ENCODE data around the gene TANGO6. TPM values are rescaled to one million over a fixed set of nuclear protein-coding genes. Genes with fewer than 3 reads are reported as not detected.
A peak's percentile ranks its signal among the peaks of the same experiment; 100 is the strongest.

TANGO6 gene
- total RNA-seq, 2 experiments from 2014 or later = 21.4 to 23.6 TPM

- H3K4me3 Mint-ChIP-seq = no peak overlapping the region
- ChIA-PET CTCF (no interaction called here), POLR2A (no interaction called here)
- H3K9me3 Mint-ChIP-seq (ENCODE audit: insufficient read depth) = no peaks in the 10 kb centered on the region
- no peak for ATAC-seq
- no peaks in the 10 kb centered on the region for H3K4me1 Mint-ChIP-seq (ENCODE audit: low read depth)
- H3K36me3 Mint-ChIP-seq (ENCODE audit: low read depth) = peaks cover 11% of the 10 kb centered on the region
- no peak overlapping the region for H3K27ac Mint-ChIP-seq
- DNase-seq = no peak
- H3K27me3 Mint-ChIP-seq (ENCODE audit: low read depth) = no peaks in the 10 kb centered on the region
Observed at GRCh38 chr16:68921637-68922036, 78.3 kb downstream of the TANGO6 start.

GRCh38 chr16:68923116-68923515 lies 79.8 kb downstream of the TANGO6 start:
- no peaks in the 10 kb centered on the region for H3K27me3 Mint-ChIP-seq (ENCODE audit: low read depth)
- H3K4me3 Mint-ChIP-seq = no peak overlapping the region
- peaks cover 21% of the 10 kb centered on the region for H3K36me3 Mint-ChIP-seq (ENCODE audit: low read depth)
- ChIA-PET POLR2A (no interaction called here), CTCF (no interaction called here)
- no peak for DNase-seq
- H3K27ac Mint-ChIP-seq = no peak overlapping the region
- no peaks in the 10 kb centered on the region for H3K9me3 Mint-ChIP-seq (ENCODE audit: insufficient read depth)
- no peak for ATAC-seq
- no peaks in the 10 kb centered on the region for H3K4me1 Mint-ChIP-seq (ENCODE audit: low read depth)

- CTCF ChIA-PET = no interaction called here
- no peaks in the 10 kb centered on the region for H3K27me3 Mint-ChIP-seq (ENCODE audit: low read depth)
- no peak for DNase-seq
- H3K4me3 Mint-ChIP-seq = no peak overlapping the region
- no peak for ATAC-seq
- H3K36me3 Mint-ChIP-seq (ENCODE audit: low read depth) = peaks cover 25% of the 10 kb centered on the region
- no peaks in the 10 kb centered on the region for H3K4me1 Mint-ChIP-seq (ENCODE audit: low read depth)
- POLR2A ChIA-PET = no interaction called here
- no peak overlapping the region for H3K27ac Mint-ChIP-seq
- no peaks in the 10 kb centered on the region for H3K9me3 Mint-ChIP-seq (ENCODE audit: insufficient read depth)
Observed at GRCh38 chr16:68927018-68927417, 83.7 kb downstream of the TANGO6 start.

DNA sequence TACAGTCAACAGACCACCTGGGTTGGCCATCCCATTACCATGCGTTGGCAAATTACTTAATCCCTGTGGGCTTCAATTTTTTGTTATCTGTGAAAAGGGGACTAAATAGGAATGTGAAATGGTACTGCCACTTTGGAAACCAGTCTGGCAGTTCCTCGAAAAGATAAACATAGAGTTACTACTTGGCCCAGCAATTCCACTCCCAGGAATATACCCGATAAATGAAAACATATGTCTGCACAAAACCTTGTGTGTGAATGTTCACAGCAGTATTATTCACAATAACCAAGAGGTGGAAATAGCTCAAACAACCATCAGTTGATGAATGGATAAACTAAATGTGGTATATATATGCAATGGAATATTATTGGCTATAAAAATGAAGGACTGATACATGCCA lies 87.9 kb downstream of the TANGO6 start:
- Mint-ChIP-seq H3K27ac (no peak overlapping the region), H3K36me3 (ENCODE audit: low read depth) (peaks cover 30% of the 10 kb centered on the region), H3K4me1 (ENCODE audit: low read depth) (peaks cover 10% of the 10 kb centered on the region), H3K4me3 (no peak overlapping the region), H3K9me3 (ENCODE audit: insufficient read depth) (no peaks in the 10 kb centered on the region), H3K27me3 (ENCODE audit: low read depth) (no peaks in the 10 kb centered on the region)
- ATAC-seq (no peak), DNase-seq (no peak)
- ChIA-PET POLR2A (no interaction called here), CTCF (no interaction called here)

- no peak overlapping the region for H3K27ac Mint-ChIP-seq
- H3K4me1 Mint-ChIP-seq (ENCODE audit: low read depth) = peaks cover 15% of the 10 kb centered on the region
- no peaks in the 10 kb centered on the region for H3K9me3 Mint-ChIP-seq (ENCODE audit: insufficient read depth)
- ATAC-seq (no peak), DNase-seq (no peak)
- POLR2A ChIA-PET = no interaction called here
- H3K27me3 Mint-ChIP-seq (ENCODE audit: low read depth) = no peaks in the 10 kb centered on the region
- CTCF ChIA-PET = no interaction called here
- no peak overlapping the region for H3K4me3 Mint-ChIP-seq
- peaks cover 22% of the 10 kb centered on the region for H3K36me3 Mint-ChIP-seq (ENCODE audit: low read depth)
Observed at GRCh38 chr16:68934402-68934801, 91.1 kb downstream of the TANGO6 start.

DNA sequence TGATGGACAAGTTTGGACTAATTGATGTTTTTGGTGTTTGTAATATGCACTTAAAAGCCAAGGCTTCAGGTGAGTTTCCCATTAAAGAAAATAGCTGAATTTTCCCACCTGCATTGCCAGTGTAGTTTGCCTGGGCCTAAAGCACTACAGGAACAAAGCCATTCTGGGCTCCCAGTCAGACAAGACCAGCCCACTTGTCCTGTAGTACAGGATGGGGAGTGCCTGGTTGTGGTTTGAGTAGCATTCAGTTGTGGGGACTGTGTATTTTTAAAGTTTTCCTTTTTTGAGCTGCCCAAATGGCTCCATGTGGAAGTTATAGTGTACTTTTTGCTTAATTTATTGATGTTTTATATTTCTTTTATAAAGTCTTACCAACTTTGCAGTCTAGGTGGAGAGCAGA lies 91.7 kb downstream of the TANGO6 start:
- no peak for DNase-seq
- H3K9me3 Mint-ChIP-seq (ENCODE audit: insufficient read depth) = no peaks in the 10 kb centered on the region
- no peaks in the 10 kb centered on the region for H3K27me3 Mint-ChIP-seq (ENCODE audit: low read depth)
- peaks cover 21% of the 10 kb centered on the region for H3K36me3 Mint-ChIP-seq (ENCODE audit: low read depth)
- CTCF ChIA-PET = no interaction called here
- no peak overlapping the region for H3K27ac Mint-ChIP-seq
- no peak overlapping the region for H3K4me3 Mint-ChIP-seq
- POLR2A ChIA-PET = no interaction called here
- ATAC-seq = no peak
- H3K4me1 Mint-ChIP-seq (ENCODE audit: low read depth) = peaks cover 15% of the 10 kb centered on the region

GRCh38 chr16:68936736-68937631 lies 93.7 kb downstream of the TANGO6 start:
- CTCF ChIA-PET = no interaction called here
- Mint-ChIP-seq H3K27ac (peak overlapping the region; percentile 53), H3K9me3 (ENCODE audit: insufficient read depth) (no peaks in the 10 kb centered on the region), H3K4me1 (ENCODE audit: low read depth) (peaks cover 15% of the 10 kb centered on the region), H3K36me3 (ENCODE audit: low read depth) (peaks cover 18% of the 10 kb centered on the region), H3K27me3 (ENCODE audit: low read depth) (no peaks in the 10 kb centered on the region), H3K4me3 (no peak overlapping the region)
- DNase-seq (no peak), ATAC-seq (no peak)
- POLR2A ChIA-PET = no interaction called here

GRCh38 chr16:68939692-68940320 lies 96.5 kb downstream of the TANGO6 start:
- no peak overlapping the region for H3K27ac Mint-ChIP-seq
- peaks cover 26% of the 10 kb centered on the region for H3K36me3 Mint-ChIP-seq (ENCODE audit: low read depth)
- peaks cover 13% of the 10 kb centered on the region for H3K9me3 Mint-ChIP-seq (ENCODE audit: insufficient read depth)
- peaks cover 11% of the 10 kb centered on the region for H3K4me1 Mint-ChIP-seq (ENCODE audit: low read depth)
- DNase-seq = no peak
- ATAC-seq = no peak
- H3K4me3 Mint-ChIP-seq = no peak overlapping the region
- no peaks in the 10 kb centered on the region for H3K27me3 Mint-ChIP-seq (ENCODE audit: low read depth)
- ChIA-PET CTCF (no interaction called here), POLR2A (interaction anchor here (0.6 kb wide), 1 partner anchor 468 kb away, joined by 3 read pairs; no protein-coding TSS in a partner anchor)

- no peak overlapping the region for H3K27ac Mint-ChIP-seq
- H3K27me3 Mint-ChIP-seq (ENCODE audit: low read depth) = no peaks in the 10 kb centered on the region
- peaks cover 13% of the 10 kb centered on the region for H3K9me3 Mint-ChIP-seq (ENCODE audit: insufficient read depth)
- H3K4me1 Mint-ChIP-seq (ENCODE audit: low read depth) = peaks cover 5% of the 10 kb centered on the region
- ChIA-PET POLR2A (interaction anchor here (0.6 kb wide), 1 partner anchor 63 kb away, joined by 3 read pairs; no protein-coding TSS in a partner anchor), CTCF (no interaction called here)
- no peak for ATAC-seq
- H3K4me3 Mint-ChIP-seq = no peak overlapping the region
- H3K36me3 Mint-ChIP-seq (ENCODE audit: low read depth) = peaks cover 33% of the 10 kb centered on the region
- DNase-seq = no peak
Observed at GRCh38 chr16:68940816-68941215, 97.5 kb downstream of the TANGO6 start.

- Mint-ChIP-seq H3K4me1 (ENCODE audit: low read depth) (no peaks in the 10 kb centered on the region), H3K4me3 (no peak overlapping the region)
Observed at GRCh38 chr16:68943961-68944360, 100.6 kb downstream of the TANGO6 start.

GRCh38 chr16:68948230-68948910 lies 105.0 kb downstream of the TANGO6 start:
- CTCF ChIA-PET = no interaction called here
- H3K27ac Mint-ChIP-seq = no peak overlapping the region

More at GRCh38 chr16:68943961-68944360, 100.6 kb downstream of the TANGO6 start:
- Mint-ChIP-seq H3K9me3 (ENCODE audit: insufficient read depth) (peaks cover 13% of the 10 kb centered on the region), H3K36me3 (ENCODE audit: low read depth) (peaks cover 23% of the 10 kb centered on the region), H3K27ac (no peak overlapping the region), H3K27me3 (ENCODE audit: low read depth) (no peaks in the 10 kb centered on the region)
- ChIA-PET POLR2A (interaction anchor here (0.5 to 0.6 kb wide), 2 partner anchors 25 to 347 kb away, joined by 3 read pairs; no protein-coding TSS in a partner anchor), CTCF (no interaction called here)
- no peak for DNase-seq
- no peak for ATAC-seq

More at GRCh38 chr16:68948230-68948910, 105.0 kb downstream of the TANGO6 start:
- Mint-ChIP-seq H3K4me1 (ENCODE audit: low read depth) (no peaks in the 10 kb centered on the region), H3K36me3 (ENCODE audit: low read depth) (peaks cover 25% of the 10 kb centered on the region), H3K4me3 (no peak overlapping the region), H3K27me3 (ENCODE audit: low read depth) (no peaks in the 10 kb centered on the region), H3K9me3 (ENCODE audit: insufficient read depth) (peaks cover 13% of the 10 kb centered on the region)
- POLR2A ChIA-PET = no interaction called here
- no peak for ATAC-seq
- DNase-seq = no peak

Measured in activated CD8-positive, alpha-beta T cell treated with anti-CD3 and anti-CD28 coated beads, Interleukin-2, amount 10 ng/mL, durations not matched to agents 7 days and 5 days (primary cell).